Heart right ventricle (tissue), 16 donors: ENCODE measurements around the gene PCGF2. TPM values are rescaled to one million over a fixed set of nuclear protein-coding genes. Genes with fewer than 3 reads are reported as not detected.

Experiments used
- ATAC-seq, 8 donors: fragments of 200-7000 bp; cut with Tn5 transposase; one replicate each; pipeline ENCODE4 v1.9.1; 2020; ENCODE audit warnings: mild to moderate bottlenecking in 8 of 8, moderate library complexity in 8 of 8, moderate number of reproducible peaks in 1 of 8
- DNase-seq, 2 donors: peaks; one replicate each; pipeline ENCODE4 v3.0.0-alpha.2; 2020
- H3K27ac ChIP-seq, 10 donors: fragments of 200-600 bp; sonication (generic) in 2 of 10; one replicate each; pipeline versions ENCODE4 v1.5.0 to v1.8.0; 2020 to 2022; ENCODE audit warnings: mild to moderate bottlenecking in 3 of 10
- H3K27me3 ChIP-seq, 7 donors: fragments of 200-600 bp; one replicate each; pipeline ENCODE4 v1.8.0; 2021 to 2022; ENCODE audit warnings: mild to moderate bottlenecking in 2 of 7
- H3K36me3 ChIP-seq, 9 donors: fragments of 200-600 bp; sonication (generic) in 1 of 9; one replicate each; pipeline versions ENCODE4 v1.5.0 to v1.8.0; 2020 to 2022; ENCODE audit warnings: mild to moderate bottlenecking in 2 of 9
- H3K4me1 ChIP-seq, 9 donors: fragments of 200-600 bp; sonication (generic) in 1 of 9; one replicate each; pipeline versions ENCODE4 v1.5.0 to v1.8.0; 2020 to 2022; ENCODE audit warnings: mild to moderate bottlenecking in 4 of 9
- H3K4me3 ChIP-seq, 10 donors: fragments of 200-600 bp; sonication (generic) in 2 of 10; one replicate each; pipeline versions ENCODE4 v1.5.0 to v1.8.0; 2020 to 2022; ENCODE audit warnings: mild to moderate bottlenecking in 7 of 10, moderate library complexity in 2 of 10
- H3K9me3 ChIP-seq, 11 donors: fragments of 200-600 bp in 10 of 11; sonication (generic) in 2 of 11; one replicate each; pipeline versions ENCODE4 v1.5.0 to v1.8.0; 2013 to 2022; ENCODE audit warnings: mild to moderate bottlenecking in 2 of 11, control low read depth in 1 of 11, moderate library complexity in 1 of 11
- CTCF ChIP-seq, 9 donors: fragments of 200-600 bp; sonication (generic) in 2 of 9; IDR thresholded peaks; one replicate each; pipeline versions ENCODE4 v1.5.0 to v1.8.0; 2021 to 2022; ENCODE audit warnings: antibody characterized with exemption in 9 of 9, mild to moderate bottlenecking in 5 of 9, moderate library complexity in 1 of 9
- WGBS, 2 donors: extraction: QIAGEN DNeasy Blood & Tissue Kit; methylation state at CpG; one replicate each; pipeline ENCODE4 v1.1.7; 2013; ENCODE audit warnings: inconsistent platforms in 1 of 2; 5-methylcytosine and 5-hydroxymethylcytosine counted together
- intact Hi-C, 10 donors: fragments of 100-400 bp; cut with DNase I; formaldehyde crosslinking; loops; one replicate each; pipeline versions ENCODE4 v1.11.1 to v1.14.2; 2022
- polyA plus RNA-seq, 2 donors: library from polyadenylated mRNA; stranded (reverse); fragments of 200-250 nt; gene quantifications; one replicate each; pipeline ENCODE4 v1.2.3, GENCODE V29; 2013
- total RNA-seq, 10 donors: library from RNA; stranded (reverse); fragmentation: NEBNext Ultra II Directional in 3 of 10; extraction: Animal tissue kit (Norgen Biotek cat#: 25700) in 3 of 10; gene quantifications; one replicate each; pipeline versions ENCODE4 v1.2.1 to v1.2.4, GENCODE V29; 2021 to 2023
- donor health status: Arrhythmogenic right ventricular cardiomyopathy.
- donor health status: ischemic (EF 13 %, LVEDD 7.1; RV severe dilation, severe dysfunction).
- donor health status: healthy with polysubstance abuse.
- donor health status: DM: no; HTN: yes; CAD: no.
- donor health status: DM: no; HTN: no; CAD: no.
- donor health status: ischemic (EF 25% LVEDD 6.9; RV normal size, moderate dysfunction).
- donor health status: ischemic (EF 25% LVEDD 5.7; RV mildly dilated, moderate dysfunction).
- donor health status: healthy.
- donor health status: DM: yes; HTN: yes; CAD: no.
- donor health status: Ischemic cardiomyopathy.
- donor health status: ischemic (EF 35%, LVEDD 5.7; RV mildly dilated, moderate dysfunction).
- donor health status: nonischemic (EF 11% LVEDD 7.7; RV severe dilation, severe dysfunction).
- donor health status: DM: yes; HTN: yes; CAD: no.
- donor health status: PGD.
- donor health status: ischemic (EF 29% LVEDD 5.4; RV normal size, mild dysfunction).
- donor health status: nonischemic (EF 23%, LVEDD 6.1; RV moderate dilation, normal function).

PCGF2 gene
- total and polyA plus RNA-seq, 12 donors, result 15.8 to 51.6 (median 23.7) TPM

- H3K27me3 ChIP-seq, result no peaks in the 10 kb centered on the region
- no peak for TF ChIP-seq CTCF (IDR thresholded peaks at IDR 0.05)
- intact Hi-C loops, result loop anchor here in 1 of 10 donors (5.0 kb wide), 1 partner anchor 35 kb away; the partner anchor contains the start of gene CISD3
Observed at GRCh38 chr17:38697061-38697820, 50.9 kb downstream of the PCGF2 start.

GRCh38 chr17:38693700-38694329 lies 54.3 kb downstream of the PCGF2 start:
- whole genome bisulfite sequencing, 2 donors, result 14 to 15% methylated on average over 12 of the region's 12 CpGs
- peaks cover 8 to 20% (median 17%) of the 10 kb centered on the region in 9 donors for H3K4me1 ChIP-seq
- peak; percentile 91 to 96 for DNase-seq
- peak overlapping the region; percentile 7 to 86 (median 83) for H3K27ac ChIP-seq
- H3K36me3 ChIP-seq, result no peaks in the 10 kb centered on the region
- intact Hi-C loops, result loop anchor here in 2 of 10 donors (5.0 kb wide), 1 partner anchor 38 kb away; the partner anchor contains the start of gene CISD3 (in 2 of the 2)
- H3K9me3 ChIP-seq, result no peaks in the 10 kb centered on the region
- peak; percentile 95 to 98 (median 98) for ATAC-seq
- H3K4me3 ChIP-seq, result peak overlapping the region in 1 of 10 donors; percentile 3
- peak in 1 of 9 donors; percentile 16 for TF ChIP-seq CTCF (IDR thresholded peaks at IDR 0.05)
- no peaks in the 10 kb centered on the region for H3K27me3 ChIP-seq

More at GRCh38 chr17:38697061-38697820, 50.9 kb downstream of the PCGF2 start:
- Histone ChIP-seq H3K4me1 (peaks cover 13 to 48% (median 27%) of the 10 kb centered on the region in 9 donors), H3K36me3 (no peaks in the 10 kb centered on the region), H3K9me3 (no peaks in the 10 kb centered on the region), H3K27ac (no peak overlapping the region), H3K4me3 (no peak overlapping the region)
- 88 to 96% methylated on average over 4 of the region's 4 CpGs for WGBS, 2 donors
- ATAC-seq, result no peak
- no peak for DNase-seq

- ATAC-seq, result no peak
Observed at GRCh38 chr17:38691154-38691553, 57.0 kb downstream of the PCGF2 start.

More at GRCh38 chr17:38691154-38691553, 57.0 kb downstream of the PCGF2 start:
- DNase-seq, result no peak
- no peaks in the 10 kb centered on the region for H3K9me3 ChIP-seq
- H3K27ac ChIP-seq, result no peak overlapping the region
- H3K4me1 ChIP-seq, result peaks cover 8 to 18% (median 17%) of the 10 kb centered on the region in 9 donors
- intact Hi-C loops, result loop anchor here in 2 of 10 donors (5.0 kb wide), 1 partner anchor 41 kb away; the partner anchor contains the start of gene CISD3 (in 2 of the 2)
- H3K4me3 ChIP-seq, result no peak overlapping the region
- H3K27me3 ChIP-seq, result no peaks in the 10 kb centered on the region
- WGBS, 2 donors, result 79 to 85% methylated on average over 4 of the region's 4 CpGs
- no peaks in the 10 kb centered on the region for H3K36me3 ChIP-seq
- no peak for TF ChIP-seq CTCF (IDR thresholded peaks at IDR 0.05)
